DND-41 (cell line): ENCODE data around the gene DAGLA.

Experiments used
- CTCF ChIP-seq: IDR thresholded peaks from 2 replicates; pipeline ENCODE4 v1.5.1; 2012; ENCODE audit warnings: borderline replicate concordance, low read length, moderate library complexity, mild to moderate bottlenecking; ENCODE audit not compliant: poor library complexity, severe bottlenecking; ENCODE audit errors: extremely low read depth
- EZH2 ChIP-seq: IDR thresholded peaks from 3 replicates; pipeline ENCODE4 v1.6.1; 2012; ENCODE audit warnings: borderline replicate concordance, low read depth, mild to moderate bottlenecking, moderate library complexity, low read length, inconsistent platforms; ENCODE audit not compliant: severe bottlenecking

DNA sequence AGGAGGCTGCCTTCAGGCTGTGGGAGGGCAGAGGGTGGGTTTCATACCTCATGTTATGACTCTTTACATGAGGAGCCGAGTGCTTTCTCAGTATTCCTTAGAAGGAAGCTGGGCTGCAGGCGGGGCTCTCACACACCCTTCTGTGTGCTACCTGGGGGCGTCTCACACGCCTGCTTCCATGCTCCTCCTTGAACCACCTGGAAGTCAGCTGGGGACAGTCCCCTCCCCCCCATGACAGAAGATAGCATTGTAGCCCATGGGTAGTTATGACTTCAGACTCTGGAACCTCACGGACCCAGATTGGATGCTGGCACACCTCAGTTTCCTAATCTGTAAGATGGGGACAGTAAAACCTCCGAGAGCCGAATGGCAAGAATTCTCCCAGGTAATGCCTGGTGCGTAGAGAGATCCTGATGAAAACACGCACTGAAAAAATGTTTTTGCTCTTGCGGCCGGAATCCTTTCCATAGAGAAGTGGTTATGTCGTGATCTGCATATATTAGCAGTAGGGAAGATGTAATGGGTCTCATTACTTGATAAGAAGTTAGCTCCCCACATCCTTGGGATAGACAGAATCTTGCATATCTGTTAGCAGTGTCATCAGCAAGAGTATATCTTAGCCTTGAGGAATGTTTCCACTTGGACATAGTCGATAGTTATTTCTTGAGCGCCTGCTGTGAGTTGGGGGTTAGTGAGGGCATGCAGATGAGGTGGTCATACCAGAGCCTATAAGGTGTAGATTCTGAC is 4.9 kb downstream of the DAGLA start:
- TF ChIP-seq CTCF (no peak), EZH2 (no peak)
